ENCODE results near the gene SAFB2. TPM values are rescaled to one million over a fixed set of nuclear protein-coding genes. Genes with fewer than 3 reads are reported as not detected.

SAFB2 gene
- total RNA-seq, 1 experiment from 2014 or later = 86.9 TPM

DNA sequence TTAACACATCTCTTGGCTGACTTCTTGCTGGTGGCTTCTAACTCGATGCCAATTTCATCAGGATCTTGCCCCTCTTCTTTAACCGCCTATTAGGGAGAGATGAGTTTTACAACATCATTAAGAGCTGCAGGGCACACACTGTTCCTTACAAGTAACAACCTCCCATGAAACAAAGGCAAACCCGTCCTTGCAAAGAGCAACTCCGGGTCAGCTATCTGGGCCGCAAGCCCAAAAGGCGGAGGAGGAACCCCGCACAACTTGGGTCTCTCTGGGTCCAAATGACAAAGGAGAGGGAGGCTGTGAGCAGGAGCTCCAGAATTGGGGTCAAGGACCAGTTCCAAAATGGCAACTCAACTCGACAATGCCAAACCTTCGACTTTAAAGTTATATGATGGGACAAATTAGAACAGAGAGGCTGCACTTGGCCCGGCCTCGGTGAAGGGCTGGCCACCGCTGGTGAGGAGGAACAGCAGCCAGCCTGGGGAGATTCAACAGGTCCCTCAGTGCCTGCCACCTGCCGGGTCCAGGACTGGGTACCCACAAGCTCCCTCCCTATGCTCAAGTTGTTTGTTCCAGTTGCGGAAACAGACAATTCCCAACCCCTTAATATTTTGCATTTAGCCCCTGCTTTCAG is 1.1 kb downstream of the SAFB2 start:
- no peak for DNase-seq (ENCODE audit: low read depth, low spot score)
- TF ChIP-seq, protein P1, sequence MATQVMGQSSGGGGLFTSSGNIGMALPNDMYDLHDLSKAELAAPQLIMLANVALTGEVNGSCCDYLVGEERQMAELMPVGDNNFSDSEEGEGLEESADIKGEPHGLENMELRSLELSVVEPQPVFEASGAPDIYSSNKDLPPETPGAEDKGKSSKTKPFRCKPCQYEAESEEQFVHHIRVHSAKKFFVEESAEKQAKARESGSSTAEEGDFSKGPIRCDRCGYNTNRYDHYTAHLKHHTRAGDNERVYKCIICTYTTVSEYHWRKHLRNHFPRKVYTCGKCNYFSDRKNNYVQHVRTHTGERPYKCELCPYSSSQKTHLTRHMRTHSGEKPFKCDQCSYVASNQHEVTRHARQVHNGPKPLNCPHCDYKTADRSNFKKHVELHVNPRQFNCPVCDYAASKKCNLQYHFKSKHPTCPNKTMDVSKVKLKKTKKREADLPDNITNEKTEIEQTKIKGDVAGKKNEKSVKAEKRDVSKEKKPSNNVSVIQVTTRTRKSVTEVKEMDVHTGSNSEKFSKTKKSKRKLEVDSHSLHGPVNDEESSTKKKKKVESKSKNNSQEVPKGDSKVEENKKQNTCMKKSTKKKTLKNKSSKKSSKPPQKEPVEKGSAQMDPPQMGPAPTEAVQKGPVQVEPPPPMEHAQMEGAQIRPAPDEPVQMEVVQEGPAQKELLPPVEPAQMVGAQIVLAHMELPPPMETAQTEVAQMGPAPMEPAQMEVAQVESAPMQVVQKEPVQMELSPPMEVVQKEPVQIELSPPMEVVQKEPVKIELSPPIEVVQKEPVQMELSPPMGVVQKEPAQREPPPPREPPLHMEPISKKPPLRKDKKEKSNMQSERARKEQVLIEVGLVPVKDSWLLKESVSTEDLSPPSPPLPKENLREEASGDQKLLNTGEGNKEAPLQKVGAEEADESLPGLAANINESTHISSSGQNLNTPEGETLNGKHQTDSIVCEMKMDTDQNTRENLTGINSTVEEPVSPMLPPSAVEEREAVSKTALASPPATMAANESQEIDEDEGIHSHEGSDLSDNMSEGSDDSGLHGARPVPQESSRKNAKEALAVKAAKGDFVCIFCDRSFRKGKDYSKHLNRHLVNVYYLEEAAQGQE (IDR thresholded peaks at IDR 0.05; ENCODE audit: low read depth) = no peak
- TF ChIP-seq TCF7L2 (IDR thresholded peaks at IDR 0.05; ENCODE audit: borderline replicate concordance, extremely low read depth, insufficient read depth, insufficient read length) (no peak), YY1 (IDR thresholded peaks at IDR 0.05; ENCODE audit: extremely low read depth, insufficient replicate concordance, low read depth, low read length) (no peak), POLR2AphosphoS5 (IDR thresholded peaks at IDR 0.05; ENCODE audit: low read depth, low read length) (no peak), RAD21 (IDR thresholded peaks at IDR 0.05; ENCODE audit: low read depth) (no peak), POLR2A (IDR thresholded peaks at IDR 0.05; ENCODE audit: borderline replicate concordance, extremely low read depth, insufficient read depth, insufficient read length) (no peak), FOSL1 (IDR thresholded peaks at IDR 0.05; ENCODE audit: low read depth) (no peak), CBX3 (IDR thresholded peaks at IDR 0.05; ENCODE audit: low read depth) (no peak), ZFX (IDR thresholded peaks at IDR 0.05) (no peak), EZH2 (IDR thresholded peaks at IDR 0.05) (no peak), ZNF274 (IDR thresholded peaks at IDR 0.05; ENCODE audit: low read depth, low read length) (no peak)
- TF ChIP-seq, protein P2, sequence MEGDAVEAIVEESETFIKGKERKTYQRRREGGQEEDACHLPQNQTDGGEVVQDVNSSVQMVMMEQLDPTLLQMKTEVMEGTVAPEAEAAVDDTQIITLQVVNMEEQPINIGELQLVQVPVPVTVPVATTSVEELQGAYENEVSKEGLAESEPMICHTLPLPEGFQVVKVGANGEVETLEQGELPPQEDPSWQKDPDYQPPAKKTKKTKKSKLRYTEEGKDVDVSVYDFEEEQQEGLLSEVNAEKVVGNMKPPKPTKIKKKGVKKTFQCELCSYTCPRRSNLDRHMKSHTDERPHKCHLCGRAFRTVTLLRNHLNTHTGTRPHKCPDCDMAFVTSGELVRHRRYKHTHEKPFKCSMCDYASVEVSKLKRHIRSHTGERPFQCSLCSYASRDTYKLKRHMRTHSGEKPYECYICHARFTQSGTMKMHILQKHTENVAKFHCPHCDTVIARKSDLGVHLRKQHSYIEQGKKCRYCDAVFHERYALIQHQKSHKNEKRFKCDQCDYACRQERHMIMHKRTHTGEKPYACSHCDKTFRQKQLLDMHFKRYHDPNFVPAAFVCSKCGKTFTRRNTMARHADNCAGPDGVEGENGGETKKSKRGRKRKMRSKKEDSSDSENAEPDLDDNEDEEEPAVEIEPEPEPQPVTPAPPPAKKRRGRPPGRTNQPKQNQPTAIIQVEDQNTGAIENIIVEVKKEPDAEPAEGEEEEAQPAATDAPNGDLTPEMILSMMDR (IDR thresholded peaks at IDR 0.05 in 2 of 3, conservative IDR thresholded peaks at IDR 0.05 in 1 of 3; ENCODE audit: borderline replicate concordance in 1 of 3, insufficient read depth in 1 of 3, low read depth in 2 of 3, low read length in 2 of 3) = no peak
- TF ChIP-seq, protein P3, sequence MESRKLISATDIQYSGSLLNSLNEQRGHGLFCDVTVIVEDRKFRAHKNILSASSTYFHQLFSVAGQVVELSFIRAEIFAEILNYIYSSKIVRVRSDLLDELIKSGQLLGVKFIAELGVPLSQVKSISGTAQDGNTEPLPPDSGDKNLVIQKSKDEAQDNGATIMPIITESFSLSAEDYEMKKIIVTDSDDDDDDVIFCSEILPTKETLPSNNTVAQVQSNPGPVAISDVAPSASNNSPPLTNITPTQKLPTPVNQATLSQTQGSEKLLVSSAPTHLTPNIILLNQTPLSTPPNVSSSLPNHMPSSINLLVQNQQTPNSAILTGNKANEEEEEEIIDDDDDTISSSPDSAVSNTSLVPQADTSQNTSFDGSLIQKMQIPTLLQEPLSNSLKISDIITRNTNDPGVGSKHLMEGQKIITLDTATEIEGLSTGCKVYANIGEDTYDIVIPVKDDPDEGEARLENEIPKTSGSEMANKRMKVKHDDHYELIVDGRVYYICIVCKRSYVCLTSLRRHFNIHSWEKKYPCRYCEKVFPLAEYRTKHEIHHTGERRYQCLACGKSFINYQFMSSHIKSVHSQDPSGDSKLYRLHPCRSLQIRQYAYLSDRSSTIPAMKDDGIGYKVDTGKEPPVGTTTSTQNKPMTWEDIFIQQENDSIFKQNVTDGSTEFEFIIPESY (IDR thresholded peaks at IDR 0.05; ENCODE audit: extremely low read depth, insufficient replicate concordance, low read length) = no peak
- TF ChIP-seq, protein P4, sequence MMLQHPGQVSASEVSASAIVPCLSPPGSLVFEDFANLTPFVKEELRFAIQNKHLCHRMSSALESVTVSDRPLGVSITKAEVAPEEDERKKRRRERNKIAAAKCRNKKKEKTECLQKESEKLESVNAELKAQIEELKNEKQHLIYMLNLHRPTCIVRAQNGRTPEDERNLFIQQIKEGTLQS (IDR thresholded peaks at IDR 0.05) = no peak
- no peak for ATAC-seq
- H3K9me2 ChIP-seq (ENCODE audit: insufficient read depth) = no peaks in the 10 kb centered on the region
- H3K9ac ChIP-seq (ENCODE audit: low read length) = peak overlapping the region; percentile 98
- H3K27me3 ChIP-seq (ENCODE audit: insufficient read depth, low read length) = no peaks in the 10 kb centered on the region
- H3K4me1 ChIP-seq (ENCODE audit: control insufficient read depth in 1 of 2, insufficient read depth in 2 of 2, low read length in 2 of 2) = peaks cover 14 to 24% of the 10 kb centered on the region in 2 experiments; a peak in 3 of 4 replicates
- H4K20me1 ChIP-seq (ENCODE audit: insufficient read depth) = peaks cover 2% of the 10 kb centered on the region; the same call in 1 of the 2 replicates
- ChIA-PET RAD21 (ENCODE audit: low non-redundant PET in 1 of 2, low total read pairs in 2 of 2, uncharacterized antibody in 2 of 2, unreplicated experiment in 2 of 2) (no interaction called here), POLR2A (interaction anchor here (1.5 to 1.9 kb wide), 2 partner anchors 68 to 70 kb away, joined by 3 to 13 read pairs; partner anchors contain the start of gene RPL36), CTCF (no interaction called here)
- peaks cover 97% of the 10 kb centered on the region for H3K79me2 ChIP-seq (ENCODE audit: insufficient read depth, low read length)
- H3K27ac ChIP-seq (ENCODE audit: low read depth, low read length) = peak overlapping the region; percentile 92
- intact Hi-C loops (cut with micrococcal nuclease) = no loop called here
- no peak overlapping the region for H2AFZ ChIP-seq (ENCODE audit: low read depth, low read length, poor library complexity, severe bottlenecking)
- peaks cover 40 to 50% of the 10 kb centered on the region in 2 experiments for H3K36me3 ChIP-seq (ENCODE audit: control insufficient read depth in 1 of 2, insufficient read depth in 2 of 2, low read length in 2 of 2)
- no TSS peak for BruUV-seq (replicated peaks)
- peak overlapping the region; percentile 85 for H3K4me2 ChIP-seq (ENCODE audit: low read length)
- no peaks in the 10 kb centered on the region for H3K9me3 ChIP-seq (ENCODE audit: control insufficient read depth in 1 of 2, insufficient read depth in 1 of 2, low read depth in 1 of 2, low read length in 2 of 2)
- peak overlapping the region; percentile 87 to 97 for H3K4me3 ChIP-seq (replicated peaks in 1 of 2; ENCODE audit: low read depth in 1 of 2, low read length in 2 of 2)
